Panc1 (cell line): Measurements from ENCODE around the gene QARS1. TPM values are rescaled to one million over a fixed set of nuclear protein-coding genes. Genes with fewer than 3 reads are reported as not detected.

Experiments used
- ATAC-seq: fragments of 200-7000 bp; cut with Tn5 transposase; 2 replicates; pipeline ENCODE4 v1.9.1; 2020; ENCODE audit warnings: mild to moderate bottlenecking, moderate library complexity
- BruUV-seq: library from RNA; stranded (reverse); fragments of 400-500 nt; replicated peaks from 2 replicates; lab custom pipeline; 2021; lab: Mats Ljungman, UMichigan
- CTCF ChIA-PET: fragments of 300-600 bp; sonication (Branson Sonifier 250); formaldehyde crosslinking; loops from one replicate; lab custom pipeline; 2022; ENCODE audit warnings: antibody characterized with exemption; lab: Charles Lee
- POLR2A ChIA-PET: fragments of 300-600 bp; sonication (Branson Sonifier 250); formaldehyde crosslinking; loops from one replicate; lab custom pipeline; 2022; ENCODE audit warnings: antibody characterized with exemption; lab: Charles Lee
- DNase-seq: peaks from one replicate; pipeline ENCODE4 v3.0.0-alpha.2; 2010; ENCODE audit warnings: low read depth, low spot score
- H3K27ac ChIP-seq: 2 replicates; pipeline ENCODE4 v1.5.1; 2011; ENCODE audit warnings: mild to moderate bottlenecking, low read length, inconsistent platforms
- H3K27me3 ChIP-seq: fragments of 200-500 bp; sonication (Bioruptor generic); 2 replicates; pipeline ENCODE4 v1.6.0; 2014; ENCODE audit warnings: low read length, inconsistent platforms; ENCODE audit not compliant: control insufficient read depth, insufficient read depth
- H3K36me3 ChIP-seq: fragments of 200-500 bp; sonication (Bioruptor generic); 2 replicates; pipeline ENCODE4 v1.5.1; 2014; ENCODE audit warnings: inconsistent platforms, mild to moderate bottlenecking, low read length, moderate library complexity; ENCODE audit not compliant: control insufficient read depth, insufficient read depth
- H3K4me1 ChIP-seq: 2 replicates; pipeline ENCODE4 v1.5.1; 2011; ENCODE audit warnings: inconsistent platforms, mild to moderate bottlenecking, low read length, moderate library complexity; ENCODE audit not compliant: control insufficient read depth, insufficient read depth
- H3K4me3 ChIP-seq, 2 experiments: 2 replicates each; pipeline ENCODE4 v1.5.1; 2011 to 2012; ENCODE audit warnings: low read depth in 2 of 2, low read length in 2 of 2, mild to moderate bottlenecking in 2 of 2, inconsistent platforms in 1 of 2, moderate library complexity in 1 of 2
- H3K9me3 ChIP-seq: fragments of 200-500 bp; sonication (Bioruptor generic); 2 replicates; pipeline ENCODE4 v1.5.1; 2014; ENCODE audit warnings: low read depth, mild to moderate bottlenecking, inconsistent platforms, low read length, moderate library complexity; ENCODE audit not compliant: control insufficient read depth, insufficient read depth
- CTCF ChIP-seq: fragments of 450-650 bp; IDR thresholded peaks from 2 replicates; pipeline ENCODE4 v1.5.1; 2017; ENCODE audit warnings: mild to moderate bottlenecking
- POLR2AphosphoS5 ChIP-seq: IDR thresholded peaks from 2 replicates; pipeline ENCODE4 v1.6.1; 2012; ENCODE audit warnings: mild to moderate bottlenecking, low read depth, low read length, moderate library complexity
- REST ChIP-seq, 2 experiments: IDR thresholded peaks; 2 replicates each; pipeline ENCODE4 v1.6.1; 2011 to 2012; ENCODE audit warnings: low read depth in 2 of 2, control low read depth in 1 of 2, low read length in 1 of 2, mild to moderate bottlenecking in 1 of 2, moderate library complexity in 1 of 2; ENCODE audit not compliant: insufficient read depth in 1 of 2
- SIN3A ChIP-seq: IDR thresholded peaks from 2 replicates; pipeline ENCODE4 v1.6.1; 2012; ENCODE audit warnings: low read depth, mild to moderate bottlenecking, low read length, moderate library complexity, borderline replicate concordance; ENCODE audit not compliant: insufficient read depth
- TCF7L2 ChIP-seq: IDR thresholded peaks from 2 replicates; pipeline ENCODE4 v1.6.1; 2011; ENCODE audit warnings: mild to moderate bottlenecking, low read depth, low read length, inconsistent platforms
- in situ Hi-C: cut with HindIII; loops from 2 replicates; pipeline ENCODE4 v1.10.0; 2016; ENCODE audit warnings: low sequenced_read_pairs, low pct_unique_long_range_greater_than_20kb
- intact Hi-C: fragments of 100-400 bp; cut with micrococcal nuclease; formaldehyde crosslinking; loops from one replicate; pipeline ENCODE4 v1.10.0; 2022; ENCODE audit not compliant: unreplicated experiment
- total RNA-seq: library from RNA; stranded (reverse); gene quantifications from one replicate; pipeline ENCODE4 v1.2.1, GENCODE V29; 2021; ENCODE audit not compliant: unreplicated experiment

QARS1 gene
- total RNA-seq, 1 experiment from 2014 or later = 186 TPM

DNA sequence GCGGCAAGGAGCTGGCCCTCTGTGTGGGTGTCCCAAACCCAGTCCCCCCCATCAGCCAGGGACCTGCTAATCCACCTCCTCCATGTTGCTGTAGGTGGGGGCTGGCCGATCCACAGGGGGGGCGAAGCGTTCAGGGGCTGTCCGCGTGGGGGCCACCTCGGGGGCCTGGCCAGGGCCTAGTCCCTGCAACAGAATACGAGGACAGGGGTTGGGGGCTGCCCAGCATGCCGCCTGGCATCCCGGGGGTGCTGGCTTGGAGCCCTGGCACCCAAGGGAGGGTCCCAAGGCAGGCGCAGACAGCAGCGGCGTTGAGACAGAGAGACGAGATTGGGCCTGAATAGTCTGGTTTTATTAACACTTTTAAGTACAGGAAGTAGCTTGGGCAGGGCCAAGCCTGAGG is 3.8 kb upstream of the QARS1 start:
- H3K36me3 ChIP-seq = peaks cover 3% of the 10 kb centered on the region; the same call in 1 of the 2 replicates
- intact Hi-C loops = no loop called here
- H3K4me1 ChIP-seq = peaks cover 7% of the 10 kb centered on the region; the same call in 1 of the 2 replicates
- no peak overlapping the region for H3K4me3 ChIP-seq
- DNase-seq (no peak), ATAC-seq (no peak)
- H3K27ac ChIP-seq = no peak overlapping the region
- CTCF ChIA-PET = no interaction called here
- POLR2A ChIA-PET = no interaction called here
- no TSS peak for BruUV-seq
- H3K27me3 ChIP-seq = no peaks in the 10 kb centered on the region
- in situ Hi-C loops = no loop called here
- TF ChIP-seq TCF7L2 = no peak
- no peak for TF ChIP-seq POLR2AphosphoS5
- no peak for TF ChIP-seq CTCF
- no peak for TF ChIP-seq REST (IDR thresholded peaks at IDR 0.05; ENCODE audit: insufficient read depth in 1 of 2, low read depth in 2 of 2, low read length in 1 of 2)
- no peak for TF ChIP-seq SIN3A
- H3K9me3 ChIP-seq = no peaks in the 10 kb centered on the region

GRCh38 chr3:49104052-49104426 is 518 bp downstream of the QARS1 start:
- Histone ChIP-seq H3K9me3 (no peaks in the 10 kb centered on the region), H3K36me3 (no peaks in the 10 kb centered on the region; the same call in 1 of the 2 replicates), H3K27me3 (no peaks in the 10 kb centered on the region), H3K4me3 (peak overlapping the region; percentile 77 to 86), H3K27ac (peak overlapping the region; percentile 96), H3K4me1 (peaks cover 7% of the 10 kb centered on the region; the same call in 1 of the 2 replicates)
- ChIA-PET POLR2A (no interaction called here), CTCF (no interaction called here)
- ATAC-seq (no peak), DNase-seq (no peak)
- intact Hi-C loops = no loop called here
- TF ChIP-seq POLR2AphosphoS5 (no peak), TCF7L2 (no peak), CTCF (no peak), REST (IDR thresholded peaks at IDR 0.05; ENCODE audit: insufficient read depth in 1 of 2, low read depth in 2 of 2, low read length in 1 of 2) (no peak), SIN3A (no peak)
- in situ Hi-C loops = no loop called here
- no TSS peak for BruUV-seq
